HL-60 (cell line): ENCODE results near the gene LGALS9.

Source experiments
- GABPA ChIP-seq: IDR thresholded peaks from 2 replicates; pipeline ENCODE4 v1.6.1; 2012; ENCODE audit warnings: low read depth
- POLR2AphosphoS5 ChIP-seq: IDR thresholded peaks from 2 replicates; pipeline ENCODE4 v1.6.1; 2012; ENCODE audit warnings: low read depth
- TF ChIP-seq, protein P1 (sequence below): IDR thresholded peaks from one replicate; pipeline ENCODE4 v1.5.1; 2011; ENCODE audit warnings: low read length, control low read depth, inconsistent platforms; ENCODE audit not compliant: insufficient read depth
- TF ChIP-seq, protein P2 (sequence below): IDR thresholded peaks from 2 replicates; pipeline ENCODE4 v1.6.1; 2012; ENCODE audit warnings: low read depth; ENCODE audit not compliant: insufficient replicate concordance

DNA sequence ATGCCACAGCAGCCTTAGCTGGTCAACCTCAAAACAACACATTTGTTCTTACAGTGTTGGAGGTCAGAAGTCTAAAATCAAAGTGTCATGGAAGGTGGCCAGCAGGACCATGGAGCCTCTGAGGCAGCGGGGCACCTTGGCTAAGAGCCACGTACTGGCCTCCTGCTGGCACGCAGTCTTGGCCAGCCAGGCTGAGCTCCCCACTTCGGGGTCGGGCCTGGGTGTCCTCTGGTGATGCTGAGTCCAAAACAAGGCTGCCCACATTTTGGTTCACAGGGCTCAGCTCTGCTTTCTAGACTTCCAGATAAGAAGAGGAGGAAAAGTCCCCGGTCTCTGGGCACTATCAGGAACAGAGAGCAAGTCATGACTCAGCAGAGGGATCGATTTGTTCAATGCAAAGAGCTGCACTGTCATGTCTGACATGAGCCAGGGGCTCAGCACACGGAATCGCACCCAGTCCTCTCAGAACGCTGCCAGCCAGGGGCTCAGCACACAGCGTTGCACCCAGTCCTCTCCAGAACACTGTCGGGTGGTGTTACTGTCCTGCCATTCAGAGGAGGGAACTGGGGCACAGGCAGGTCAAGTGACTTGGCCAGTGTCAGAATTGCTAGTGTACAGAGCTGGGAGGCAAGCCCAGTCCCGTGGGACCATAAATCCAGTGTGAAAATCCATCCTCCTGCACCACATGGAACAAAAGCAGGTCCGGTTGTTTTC, 2.5 kb downstream of the LGALS9 start:
- TF ChIP-seq, protein P1, sequence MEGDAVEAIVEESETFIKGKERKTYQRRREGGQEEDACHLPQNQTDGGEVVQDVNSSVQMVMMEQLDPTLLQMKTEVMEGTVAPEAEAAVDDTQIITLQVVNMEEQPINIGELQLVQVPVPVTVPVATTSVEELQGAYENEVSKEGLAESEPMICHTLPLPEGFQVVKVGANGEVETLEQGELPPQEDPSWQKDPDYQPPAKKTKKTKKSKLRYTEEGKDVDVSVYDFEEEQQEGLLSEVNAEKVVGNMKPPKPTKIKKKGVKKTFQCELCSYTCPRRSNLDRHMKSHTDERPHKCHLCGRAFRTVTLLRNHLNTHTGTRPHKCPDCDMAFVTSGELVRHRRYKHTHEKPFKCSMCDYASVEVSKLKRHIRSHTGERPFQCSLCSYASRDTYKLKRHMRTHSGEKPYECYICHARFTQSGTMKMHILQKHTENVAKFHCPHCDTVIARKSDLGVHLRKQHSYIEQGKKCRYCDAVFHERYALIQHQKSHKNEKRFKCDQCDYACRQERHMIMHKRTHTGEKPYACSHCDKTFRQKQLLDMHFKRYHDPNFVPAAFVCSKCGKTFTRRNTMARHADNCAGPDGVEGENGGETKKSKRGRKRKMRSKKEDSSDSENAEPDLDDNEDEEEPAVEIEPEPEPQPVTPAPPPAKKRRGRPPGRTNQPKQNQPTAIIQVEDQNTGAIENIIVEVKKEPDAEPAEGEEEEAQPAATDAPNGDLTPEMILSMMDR = no peak
- no peak for TF ChIP-seq GABPA
- TF ChIP-seq POLR2AphosphoS5 = no peak
- TF ChIP-seq, protein P2, sequence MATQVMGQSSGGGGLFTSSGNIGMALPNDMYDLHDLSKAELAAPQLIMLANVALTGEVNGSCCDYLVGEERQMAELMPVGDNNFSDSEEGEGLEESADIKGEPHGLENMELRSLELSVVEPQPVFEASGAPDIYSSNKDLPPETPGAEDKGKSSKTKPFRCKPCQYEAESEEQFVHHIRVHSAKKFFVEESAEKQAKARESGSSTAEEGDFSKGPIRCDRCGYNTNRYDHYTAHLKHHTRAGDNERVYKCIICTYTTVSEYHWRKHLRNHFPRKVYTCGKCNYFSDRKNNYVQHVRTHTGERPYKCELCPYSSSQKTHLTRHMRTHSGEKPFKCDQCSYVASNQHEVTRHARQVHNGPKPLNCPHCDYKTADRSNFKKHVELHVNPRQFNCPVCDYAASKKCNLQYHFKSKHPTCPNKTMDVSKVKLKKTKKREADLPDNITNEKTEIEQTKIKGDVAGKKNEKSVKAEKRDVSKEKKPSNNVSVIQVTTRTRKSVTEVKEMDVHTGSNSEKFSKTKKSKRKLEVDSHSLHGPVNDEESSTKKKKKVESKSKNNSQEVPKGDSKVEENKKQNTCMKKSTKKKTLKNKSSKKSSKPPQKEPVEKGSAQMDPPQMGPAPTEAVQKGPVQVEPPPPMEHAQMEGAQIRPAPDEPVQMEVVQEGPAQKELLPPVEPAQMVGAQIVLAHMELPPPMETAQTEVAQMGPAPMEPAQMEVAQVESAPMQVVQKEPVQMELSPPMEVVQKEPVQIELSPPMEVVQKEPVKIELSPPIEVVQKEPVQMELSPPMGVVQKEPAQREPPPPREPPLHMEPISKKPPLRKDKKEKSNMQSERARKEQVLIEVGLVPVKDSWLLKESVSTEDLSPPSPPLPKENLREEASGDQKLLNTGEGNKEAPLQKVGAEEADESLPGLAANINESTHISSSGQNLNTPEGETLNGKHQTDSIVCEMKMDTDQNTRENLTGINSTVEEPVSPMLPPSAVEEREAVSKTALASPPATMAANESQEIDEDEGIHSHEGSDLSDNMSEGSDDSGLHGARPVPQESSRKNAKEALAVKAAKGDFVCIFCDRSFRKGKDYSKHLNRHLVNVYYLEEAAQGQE = no peak
